AG04450 (cell line): Measurements from ENCODE around the gene ABCB7. TPM values are rescaled to one million over a fixed set of nuclear protein-coding genes. Genes with fewer than 3 reads are reported as not detected.

Source experiments
- CTCF ChIA-PET: fragments of 300-600, 350-600 bp; formaldehyde crosslinking; extraction: SDS; loops from one replicate; lab custom pipeline; 2022; ENCODE audit warnings: antibody characterized with exemption, inconsistent platforms; lab: Charles Lee
- POLR2A ChIA-PET: fragments of 350-600 bp; formaldehyde crosslinking; extraction: SDS; loops from one replicate; lab custom pipeline; 2021; ENCODE audit warnings: antibody characterized with exemption, inconsistent platforms; lab: Yijun Ruan, JAX
- DNase-seq: peaks from one replicate; pipeline ENCODE4 v3.0.0-alpha.2; 2011; ENCODE audit warnings: low read depth, low spot score
- H3K27ac ChIP-seq: one replicate; pipeline ENCODE4 v1.5.1; 2012; ENCODE audit warnings: low read depth, low read length, control low read depth
- H3K27me3 ChIP-seq: one replicate; pipeline ENCODE4 v1.6.0; 2012; ENCODE audit warnings: low read length; ENCODE audit not compliant: control insufficient read depth, insufficient read depth
- H3K4me3 ChIP-seq: 2 replicates; pipeline ENCODE4 v1.5.1; 2011; ENCODE audit warnings: mild to moderate bottlenecking, low read depth, low read length, control low read depth
- H3K9me3 ChIP-seq: 2 replicates; pipeline ENCODE4 v1.5.1; 2012; ENCODE audit warnings: low read length; ENCODE audit not compliant: control insufficient read depth, insufficient read depth
- CTCF ChIP-seq: IDR thresholded peaks from 2 replicates; pipeline ENCODE4 v1.5.1; 2011; ENCODE audit warnings: low read depth, low read length, control low read depth, inconsistent platforms
- polyA plus RNA-seq: library from polyadenylated mRNA; depleted of rRNA; stranded (reverse); fragments of >200 nt; gene quantifications from 2 replicates; pipeline ENCODE4 v1.2.3, GENCODE V29; 2011; rRNA removed
- small RNA-seq: library from RNA; depleted of rRNA; stranded (forward); fragments of <200 nt; gene quantifications from one replicate; pipeline ENCODE3, GENCODE V24; 2012; ENCODE audit warnings: low read depth; ENCODE audit not compliant: insufficient read length

The ABCB7 gene
- polyA plus RNA-seq, 1 experiment = 25.3 TPM

GRCh38 chrX:75038925-75039324, 117.2 kb downstream of the ABCB7 start:
- no peak overlapping the region for H3K4me3 ChIP-seq
- ChIA-PET CTCF (no interaction called here), POLR2A (no interaction called here)
- peak; percentile 20; the same call in 1 of the 2 replicates for TF ChIP-seq CTCF
- no peak overlapping the region for H3K27ac ChIP-seq
- H3K9me3 ChIP-seq = peaks cover 3% of the 10 kb centered on the region; the same call in 1 of the 2 replicates
- no peak for DNase-seq
- H3K27me3 ChIP-seq = no peaks in the 10 kb centered on the region

Small RNA genes within 50 kb of the gene (small RNA-seq; reads per million reads assigned to genes)
- gene BUD31P2 = not detected
- gene RNU6-562P = not detected

Other genes starting within 250 kb of the ABCB7 start
- not detected in 2 replicates for gene NEXMIF, start 230.8 kb downstream of the ABCB7 start, polyA plus RNA-seq
- 7.5 and 10.2 TPM in 2 replicates for gene UPRT, start 117.8 kb upstream of the ABCB7 start, polyA plus RNA-seq